ENCODE results near the gene LRRC15.

Gene LRRC15

GRCh38 chr3:194389269-194389668, 19.7 kb upstream of the LRRC15 start:
- no peak for DNase-seq
- TF ChIP-seq, protein P1, sequence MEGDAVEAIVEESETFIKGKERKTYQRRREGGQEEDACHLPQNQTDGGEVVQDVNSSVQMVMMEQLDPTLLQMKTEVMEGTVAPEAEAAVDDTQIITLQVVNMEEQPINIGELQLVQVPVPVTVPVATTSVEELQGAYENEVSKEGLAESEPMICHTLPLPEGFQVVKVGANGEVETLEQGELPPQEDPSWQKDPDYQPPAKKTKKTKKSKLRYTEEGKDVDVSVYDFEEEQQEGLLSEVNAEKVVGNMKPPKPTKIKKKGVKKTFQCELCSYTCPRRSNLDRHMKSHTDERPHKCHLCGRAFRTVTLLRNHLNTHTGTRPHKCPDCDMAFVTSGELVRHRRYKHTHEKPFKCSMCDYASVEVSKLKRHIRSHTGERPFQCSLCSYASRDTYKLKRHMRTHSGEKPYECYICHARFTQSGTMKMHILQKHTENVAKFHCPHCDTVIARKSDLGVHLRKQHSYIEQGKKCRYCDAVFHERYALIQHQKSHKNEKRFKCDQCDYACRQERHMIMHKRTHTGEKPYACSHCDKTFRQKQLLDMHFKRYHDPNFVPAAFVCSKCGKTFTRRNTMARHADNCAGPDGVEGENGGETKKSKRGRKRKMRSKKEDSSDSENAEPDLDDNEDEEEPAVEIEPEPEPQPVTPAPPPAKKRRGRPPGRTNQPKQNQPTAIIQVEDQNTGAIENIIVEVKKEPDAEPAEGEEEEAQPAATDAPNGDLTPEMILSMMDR (IDR thresholded peaks at IDR 0.05; ENCODE audit: low read depth, low read length): no peak

GRCh38 chr3:194387926-194388418, 18.4 kb upstream of the LRRC15 start:
- TF ChIP-seq, protein P1 (IDR thresholded peaks at IDR 0.05; ENCODE audit: low read depth, low read length): no peak
- H3K27me3 ChIP-seq: no peaks in the 10 kb centered on the region
- no peaks in the 10 kb centered on the region for H3K4me1 ChIP-seq
- H3K9me3 ChIP-seq: no peaks in the 10 kb centered on the region
- DNase-seq: no peak
- no peaks in the 10 kb centered on the region for H3K36me3 ChIP-seq
- no peak overlapping the region for H3K4me3 ChIP-seq (ENCODE audit: low read depth, low read length)

More at GRCh38 chr3:194389269-194389668, 19.7 kb upstream of the LRRC15 start:
- Histone ChIP-seq H3K9me3 (no peaks in the 10 kb centered on the region), H3K27me3 (no peaks in the 10 kb centered on the region), H3K4me3 (ENCODE audit: low read depth, low read length) (no peak overlapping the region), H3K36me3 (no peaks in the 10 kb centered on the region), H3K4me1 (no peaks in the 10 kb centered on the region)

GRCh38 chr3:194387276-194387675, 17.7 kb upstream of the LRRC15 start:
- Histone ChIP-seq H3K4me1 (no peaks in the 10 kb centered on the region), H3K9me3 (no peaks in the 10 kb centered on the region), H3K4me3 (ENCODE audit: low read depth, low read length) (no peak overlapping the region), H3K36me3 (no peaks in the 10 kb centered on the region), H3K27me3 (no peaks in the 10 kb centered on the region)
- DNase-seq: no peak
- TF ChIP-seq, protein P1 (IDR thresholded peaks at IDR 0.05; ENCODE audit: low read depth, low read length): no peak

- TF ChIP-seq, protein P1 (IDR thresholded peaks at IDR 0.05; ENCODE audit: low read depth, low read length): no peak
- DNase-seq: no peak
- no peaks in the 10 kb centered on the region for H3K27me3 ChIP-seq
- no peak overlapping the region for H3K4me3 ChIP-seq (ENCODE audit: low read depth, low read length)
- H3K9me3 ChIP-seq: no peaks in the 10 kb centered on the region
- no peaks in the 10 kb centered on the region for H3K4me1 ChIP-seq
- H3K36me3 ChIP-seq: no peaks in the 10 kb centered on the region
Observed at GRCh38 chr3:194386648-194387047, 17.1 kb upstream of the LRRC15 start.

DNA sequence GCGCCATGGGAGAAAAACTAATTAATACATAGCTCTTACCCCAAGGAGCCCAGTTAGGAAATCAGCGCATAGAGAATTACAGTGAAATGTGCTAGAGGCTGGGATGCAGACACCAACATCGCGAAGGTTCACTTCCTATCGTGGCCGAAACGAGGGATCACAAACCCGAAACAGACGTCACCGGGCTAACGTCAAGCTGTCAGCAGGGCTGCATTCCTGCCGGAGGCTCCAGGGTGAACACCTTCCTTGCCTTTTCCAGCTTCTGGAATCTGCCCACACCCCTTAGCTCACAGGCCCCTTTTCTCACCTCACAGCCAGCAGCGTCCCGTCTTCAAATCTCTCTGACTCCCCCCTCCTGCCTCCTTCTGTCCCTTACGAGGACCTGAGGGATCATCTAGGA, 16.5 kb upstream of the LRRC15 start:
- Histone ChIP-seq H3K27me3 (no peaks in the 10 kb centered on the region), H3K4me3 (ENCODE audit: low read depth, low read length) (no peak overlapping the region), H3K9me3 (no peaks in the 10 kb centered on the region), H3K4me1 (0 out of 2 replicates have a peak, but pooled peaks cover 4% of the 10 kb centered on the region), H3K36me3 (no peaks in the 10 kb centered on the region)
- TF ChIP-seq, protein P1 (IDR thresholded peaks at IDR 0.05; ENCODE audit: low read depth, low read length): no peak
- no peak for DNase-seq

- Histone ChIP-seq H3K4me3 (ENCODE audit: low read depth, low read length) (no peak overlapping the region), H3K36me3 (no peaks in the 10 kb centered on the region), H3K9me3 (no peaks in the 10 kb centered on the region), H3K27me3 (no peaks in the 10 kb centered on the region), H3K4me1 (0 out of 2 replicates have a peak, but pooled peaks cover 4% of the 10 kb centered on the region)
- TF ChIP-seq, protein P1 (IDR thresholded peaks at IDR 0.05; ENCODE audit: low read depth, low read length): no peak
- DNase-seq: no peak
Observed at GRCh38 chr3:194384569-194385001, 15.0 kb upstream of the LRRC15 start.
